Neural cell (in vitro differentiated cells): ENCODE results near the gene HELZ2.

Experiments
- CTCF ChIP-seq: fragments of 450-650 bp; IDR thresholded peaks from 2 replicates; pipeline ENCODE4 v1.5.1; 2014; ENCODE audit warnings: antibody characterized with exemption, mild to moderate bottlenecking, moderate library complexity; ENCODE audit not compliant: poor library complexity, severe bottlenecking
- EZH2 ChIP-seq: fragments of 200-600, 300-800 bp; shearing (Covaris generic), sonication (generic); IDR thresholded peaks from 2 replicates; pipeline ENCODE4 v1.6.1; 2014; ENCODE audit warnings: antibody characterized with exemption, low read length, borderline replicate concordance, mild to moderate bottlenecking; ENCODE audit not compliant: insufficient read depth, poor library complexity, severe bottlenecking
- RAD21 ChIP-seq: fragments of 450-650 bp; conservative IDR thresholded peaks from 2 replicates; pipeline ENCODE4 v1.6.1; 2014; ENCODE audit warnings: antibody characterized with exemption, mild to moderate bottlenecking, moderate library complexity
- SMC3 ChIP-seq: fragments of 450-650 bp; conservative IDR thresholded peaks from 2 replicates; pipeline ENCODE4 v1.6.1; 2014; ENCODE audit warnings: antibody characterized with exemption, mild to moderate bottlenecking, moderate library complexity; ENCODE audit not compliant: poor library complexity

- TF ChIP-seq CTCF (no peak), SMC3 (no peak), EZH2 (no peak), RAD21 (no peak)
Measured at GRCh38 chr20:63577317-63577894, 3.4 kb upstream of the HELZ2 start.
